ENCODE measurements around the gene TANGO6.

DNA sequence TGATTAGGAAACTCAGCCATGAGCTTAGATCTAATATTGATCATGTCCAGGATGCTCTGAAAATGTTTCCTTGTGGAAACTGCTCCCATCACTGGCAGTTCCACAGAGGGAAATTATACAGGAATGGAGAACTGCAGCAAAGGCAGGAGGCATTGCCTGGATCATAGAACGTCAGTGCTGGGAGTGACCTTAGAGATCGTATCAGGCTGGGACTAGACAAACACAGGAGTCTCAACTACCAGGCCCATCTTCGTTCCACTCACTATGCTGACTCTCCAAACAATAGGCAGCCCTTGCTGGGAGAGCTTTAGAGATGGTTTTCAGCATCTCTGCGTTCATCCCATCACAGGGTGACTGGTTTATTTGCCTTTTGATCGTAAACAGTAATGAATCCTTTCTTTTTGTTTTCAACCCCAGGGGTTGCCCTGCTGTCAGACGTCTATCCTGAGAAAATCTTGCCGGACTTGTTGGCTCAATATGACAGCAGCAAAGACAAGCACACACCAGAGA, 130.3 kb downstream of the TANGO6 start:
- TF ChIP-seq, protein P1, sequence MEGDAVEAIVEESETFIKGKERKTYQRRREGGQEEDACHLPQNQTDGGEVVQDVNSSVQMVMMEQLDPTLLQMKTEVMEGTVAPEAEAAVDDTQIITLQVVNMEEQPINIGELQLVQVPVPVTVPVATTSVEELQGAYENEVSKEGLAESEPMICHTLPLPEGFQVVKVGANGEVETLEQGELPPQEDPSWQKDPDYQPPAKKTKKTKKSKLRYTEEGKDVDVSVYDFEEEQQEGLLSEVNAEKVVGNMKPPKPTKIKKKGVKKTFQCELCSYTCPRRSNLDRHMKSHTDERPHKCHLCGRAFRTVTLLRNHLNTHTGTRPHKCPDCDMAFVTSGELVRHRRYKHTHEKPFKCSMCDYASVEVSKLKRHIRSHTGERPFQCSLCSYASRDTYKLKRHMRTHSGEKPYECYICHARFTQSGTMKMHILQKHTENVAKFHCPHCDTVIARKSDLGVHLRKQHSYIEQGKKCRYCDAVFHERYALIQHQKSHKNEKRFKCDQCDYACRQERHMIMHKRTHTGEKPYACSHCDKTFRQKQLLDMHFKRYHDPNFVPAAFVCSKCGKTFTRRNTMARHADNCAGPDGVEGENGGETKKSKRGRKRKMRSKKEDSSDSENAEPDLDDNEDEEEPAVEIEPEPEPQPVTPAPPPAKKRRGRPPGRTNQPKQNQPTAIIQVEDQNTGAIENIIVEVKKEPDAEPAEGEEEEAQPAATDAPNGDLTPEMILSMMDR (IDR thresholded peaks at IDR 0.05; ENCODE audit: low read depth, low read length, poor library complexity, severe bottlenecking) = no peak
- no peak for TF ChIP-seq EZH2phosphoT487 (IDR thresholded peaks at IDR 0.05; ENCODE audit: borderline replicate concordance, low read length)

Measured in DOHH2 (cell line).